Measurements from ENCODE around the gene FRK. TPM values are rescaled to one million over a fixed set of nuclear protein-coding genes. Genes with fewer than 3 reads are reported as not detected.
"Not testable (repeated sequence)": the region's sequence is repeated elsewhere in the genome, so short reads cannot be mapped to it uniquely, and the experiment has no call there.

FRK gene
- total RNA-seq, 2 donors from 2014 or later, result 0.02 to 0.12 TPM

DNA sequence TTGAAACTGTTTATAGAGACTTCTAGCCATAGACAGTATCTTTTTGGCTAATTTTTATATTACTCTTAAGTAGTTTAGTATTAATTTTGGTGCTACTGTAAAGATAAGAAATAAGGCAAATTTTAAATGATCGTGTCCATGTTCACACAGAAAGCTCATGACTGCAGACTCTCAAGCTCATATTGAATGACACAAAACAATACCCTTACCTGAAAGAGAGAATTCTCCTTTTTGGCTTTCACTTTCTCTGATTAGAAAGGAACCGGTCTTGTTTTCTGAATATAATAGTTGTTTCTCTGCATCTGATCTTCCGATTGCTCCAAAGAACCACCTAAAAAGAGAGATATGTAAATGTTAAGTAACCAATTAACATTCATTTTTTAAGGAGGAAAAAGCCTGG lies 57.0 kb downstream of the FRK start:
- no peak for DNase-seq (ENCODE audit: low spot score in 2 of 2)
- peak in 1 of 2 donors; percentile 52 for ATAC-seq
- no peaks in the 10 kb centered on the region for H3K9me3 Mint-ChIP-seq
- H3K27ac Mint-ChIP-seq, result no peak overlapping the region
- no peaks in the 10 kb centered on the region for H3K36me3 Mint-ChIP-seq

DNA sequence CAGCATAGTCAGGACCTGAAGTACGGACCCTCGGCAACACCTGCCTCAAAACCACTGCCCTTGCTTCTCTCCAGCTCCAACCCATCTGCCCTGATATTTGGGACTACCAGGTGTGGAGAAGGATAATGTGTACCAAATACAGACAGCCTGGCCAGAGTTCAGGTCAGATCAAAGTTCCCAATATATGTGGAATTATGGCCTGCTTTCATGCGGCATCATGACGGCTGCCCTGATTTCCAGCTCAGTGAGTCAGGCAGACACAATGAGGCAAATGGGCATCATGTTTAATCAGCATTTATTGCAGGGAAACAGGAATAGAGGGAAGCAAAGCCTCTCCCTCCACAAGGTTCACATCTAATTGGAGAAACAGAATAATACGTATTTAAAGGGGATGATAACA lies 57.9 kb downstream of the FRK start:
- Mint-ChIP-seq H3K9me3 (no peaks in the 10 kb centered on the region), H3K27ac (no peak overlapping the region), H3K36me3 (no peaks in the 10 kb centered on the region)
- ATAC-seq (no peak), DNase-seq (ENCODE audit: low spot score in 2 of 2) (no peak)

DNA sequence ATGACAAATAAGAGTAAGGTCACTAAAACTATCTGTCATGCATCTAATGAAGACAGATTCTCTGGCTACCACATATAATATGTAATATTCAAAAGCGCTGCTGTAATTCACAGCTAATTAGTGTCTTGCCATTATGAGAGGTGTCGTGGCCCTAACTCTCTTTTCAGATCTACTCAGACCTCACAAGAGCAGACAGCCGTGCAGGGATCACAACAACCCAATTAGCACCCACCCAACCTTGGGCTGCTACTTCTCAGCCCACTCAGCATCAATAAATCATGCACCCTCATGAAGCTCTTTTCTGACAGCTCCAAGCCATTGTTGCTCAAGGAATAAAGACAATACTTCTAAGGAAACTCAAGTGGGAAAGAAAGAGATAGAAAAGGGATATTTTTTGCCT lies 61.5 kb downstream of the FRK start:
- no peaks in the 10 kb centered on the region for H3K9me3 Mint-ChIP-seq
- DNase-seq (ENCODE audit: low spot score in 2 of 2) (no peak), ATAC-seq (no peak)
- no peaks in the 10 kb centered on the region for H3K36me3 Mint-ChIP-seq
- no peak overlapping the region for H3K27ac Mint-ChIP-seq

DNA sequence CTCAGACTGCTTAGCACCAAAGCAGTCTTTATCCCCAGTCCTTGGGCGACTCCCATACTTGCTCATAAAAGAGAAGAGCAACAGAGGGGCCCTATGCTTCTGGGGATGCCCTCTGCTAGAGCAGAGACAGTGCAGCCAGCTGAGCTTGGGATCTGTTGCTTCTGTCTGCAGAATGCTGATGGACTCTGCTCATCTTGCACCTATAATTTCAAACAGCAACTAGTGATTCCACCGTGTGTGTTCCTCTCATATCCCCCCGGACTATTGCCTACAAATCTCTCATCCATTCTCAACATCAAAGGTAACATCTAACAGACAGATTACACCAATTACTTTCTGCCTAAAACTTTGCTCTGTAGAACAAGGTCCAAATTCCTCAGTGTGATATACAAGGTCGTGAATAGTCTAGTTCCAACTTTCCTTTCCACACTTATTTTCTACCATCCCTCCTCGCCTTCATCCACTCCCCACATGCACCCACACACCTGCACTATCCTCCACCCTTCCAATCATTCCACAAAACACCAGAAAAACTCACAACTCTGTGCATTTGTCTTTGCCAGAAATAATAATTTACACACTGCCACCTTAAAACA lies 62.6 kb downstream of the FRK start:
- Mint-ChIP-seq H3K27ac (no peak overlapping the region), H3K36me3 (no peaks in the 10 kb centered on the region), H3K9me3 (no peaks in the 10 kb centered on the region)
- ATAC-seq, result no peak
- no peak for DNase-seq (ENCODE audit: low spot score in 2 of 2)

DNA sequence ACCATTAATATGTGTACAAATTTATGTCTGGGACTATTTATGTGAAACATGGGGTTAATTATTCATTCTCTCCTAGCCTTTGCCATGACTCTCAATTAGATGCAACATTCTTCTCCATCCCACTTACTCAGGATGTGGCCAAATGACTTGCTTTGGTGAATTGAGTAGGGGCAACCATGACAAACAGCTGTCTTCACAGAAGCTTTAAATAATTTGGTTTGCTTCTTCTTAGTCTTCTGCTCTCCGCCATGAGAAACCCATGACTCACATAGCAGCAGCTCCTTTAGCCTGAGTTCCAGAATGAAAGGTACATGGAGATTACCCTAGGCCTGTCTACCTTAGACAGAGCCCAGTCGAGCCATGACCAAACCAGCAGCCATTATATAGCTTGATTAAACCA lies 74.7 kb downstream of the FRK start:
- ATAC-seq (no peak), DNase-seq (ENCODE audit: low spot score in 2 of 2) (no peak)
- H3K27ac Mint-ChIP-seq, result no peak overlapping the region
- no peaks in the 10 kb centered on the region for H3K36me3 Mint-ChIP-seq
- H3K9me3 Mint-ChIP-seq, result peaks cover 0 to 9% of the 10 kb centered on the region in 2 donors

DNA sequence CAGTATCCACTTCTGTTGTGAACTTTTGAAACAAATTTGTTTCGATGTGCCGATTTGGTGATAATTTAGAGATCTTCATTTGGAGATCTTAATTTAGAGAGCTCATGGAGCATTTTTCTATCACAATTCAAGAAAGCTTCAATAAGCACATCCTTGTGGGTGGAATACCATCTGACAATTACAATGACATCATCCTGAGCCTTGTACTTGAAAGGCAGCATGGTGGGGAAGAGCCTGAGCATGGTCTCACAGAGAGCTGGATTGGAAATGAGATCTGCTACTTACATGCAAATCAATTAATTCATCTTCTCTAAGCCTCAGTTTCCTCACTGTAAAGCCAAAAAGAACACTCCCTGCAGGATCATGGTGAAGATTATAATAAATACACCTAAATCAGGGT lies 75.9 kb downstream of the FRK start:
- Mint-ChIP-seq H3K27ac (no peak overlapping the region), H3K9me3 (peaks cover 0 to under 1% of the 10 kb centered on the region in 2 donors), H3K36me3 (no peaks in the 10 kb centered on the region)
- DNase-seq (ENCODE audit: low spot score in 2 of 2) (no peak), ATAC-seq (no peak)

DNA sequence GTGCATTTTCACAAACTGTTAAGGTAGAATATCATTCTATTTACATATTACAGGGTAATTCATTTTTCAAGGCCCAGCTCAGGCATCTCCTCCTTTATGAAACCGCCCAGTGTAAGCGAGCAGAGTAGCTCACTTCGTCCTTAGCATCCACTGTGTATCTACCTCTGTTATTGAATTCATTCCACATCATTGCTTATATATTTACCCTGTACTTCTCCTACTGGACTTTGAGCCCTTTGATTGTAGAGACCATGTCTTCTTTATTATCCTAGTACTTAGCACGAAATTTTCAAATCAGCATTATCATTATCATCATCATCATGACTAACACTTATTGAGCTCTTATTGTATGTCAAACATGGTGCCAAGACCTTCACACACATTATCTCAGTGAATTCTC lies 76.7 kb downstream of the FRK start:
- Mint-ChIP-seq H3K9me3 (no peaks in the 10 kb centered on the region), H3K27ac (no peak overlapping the region), H3K36me3 (no peaks in the 10 kb centered on the region)
- no peak for DNase-seq (ENCODE audit: low spot score in 2 of 2)
- no peak for ATAC-seq

DNA sequence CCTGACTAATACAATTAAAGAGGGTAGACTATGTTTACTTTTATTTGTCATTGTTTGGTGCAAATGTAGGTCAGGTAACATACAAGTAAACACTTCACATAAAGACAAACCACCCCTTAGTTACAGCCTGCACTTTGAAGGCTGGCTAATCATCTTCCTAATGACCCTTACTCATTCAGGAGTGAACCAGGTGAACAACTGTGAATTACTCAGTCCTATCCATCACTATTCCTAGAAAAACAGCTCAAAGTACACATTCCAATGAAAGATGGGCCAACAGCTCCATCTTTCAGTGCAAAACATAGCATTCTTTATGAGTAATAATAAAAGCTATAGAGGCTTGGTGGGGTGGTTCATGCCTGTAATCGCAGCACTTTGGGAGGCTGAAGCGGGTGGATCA lies 78.2 kb downstream of the FRK start:
- no peaks in the 10 kb centered on the region for H3K36me3 Mint-ChIP-seq

DNA sequence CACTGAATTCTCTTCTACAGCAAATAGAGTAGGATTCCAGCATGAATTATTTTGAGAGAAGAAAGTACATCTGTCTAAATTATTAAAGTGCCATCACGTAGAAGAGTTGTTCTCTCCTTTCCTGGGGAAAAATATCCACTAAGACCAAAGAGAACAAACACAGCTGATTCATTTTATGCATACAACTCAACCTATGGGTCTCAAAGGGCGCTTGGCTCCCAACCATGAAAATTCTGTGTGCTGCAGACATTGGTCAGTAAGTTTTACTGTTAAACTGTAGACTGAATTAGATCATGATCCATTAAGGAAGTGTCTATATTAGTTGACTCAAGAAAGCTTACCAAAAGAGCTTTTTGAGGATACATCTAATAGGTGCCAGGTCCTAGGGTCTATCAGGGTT lies 83.5 kb downstream of the FRK start:
- no peak for ATAC-seq
- no peak overlapping the region for H3K27ac Mint-ChIP-seq
- no peak for DNase-seq (ENCODE audit: low spot score in 2 of 2)

More for the DNA sequence above, 78.2 kb downstream of the FRK start:
- no peak for DNase-seq (ENCODE audit: low spot score in 2 of 2)
- no peak for ATAC-seq
- H3K27ac Mint-ChIP-seq, result no peak overlapping the region
- H3K9me3 Mint-ChIP-seq, result no peaks in the 10 kb centered on the region

DNA sequence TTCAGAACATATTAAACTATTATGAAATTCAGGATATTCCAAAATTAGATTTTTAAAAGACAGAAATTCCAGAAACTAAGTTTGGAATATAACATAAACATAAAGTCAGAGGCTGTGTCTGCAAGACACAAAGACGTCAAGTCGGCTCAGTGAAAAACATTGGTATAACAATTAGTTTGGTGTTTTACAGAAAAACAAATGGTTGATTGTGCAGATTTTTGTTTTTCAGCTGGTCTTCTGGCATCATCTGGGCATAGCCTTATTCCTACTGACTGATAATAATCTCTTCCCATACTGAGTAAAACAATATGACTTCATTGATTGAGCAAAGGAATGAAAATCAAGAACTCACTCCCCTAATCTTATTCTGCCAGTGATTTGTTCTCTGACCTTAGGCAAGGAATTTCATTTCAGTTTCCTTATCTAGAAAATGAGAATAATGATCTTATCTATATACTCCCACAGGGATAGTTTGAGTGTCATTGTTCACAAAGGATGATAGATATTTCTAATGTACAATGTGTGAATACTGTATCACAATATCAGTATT lies 84.3 kb downstream of the FRK start:
- Mint-ChIP-seq H3K36me3 (no peaks in the 10 kb centered on the region), H3K9me3 (no peaks in the 10 kb centered on the region), H3K27ac (no peak overlapping the region)
- no peak for DNase-seq (ENCODE audit: low spot score in 2 of 2)
- no peak for ATAC-seq

More for the DNA sequence above, 83.5 kb downstream of the FRK start:
- Mint-ChIP-seq H3K9me3 (no peaks in the 10 kb centered on the region), H3K36me3 (no peaks in the 10 kb centered on the region)

DNA sequence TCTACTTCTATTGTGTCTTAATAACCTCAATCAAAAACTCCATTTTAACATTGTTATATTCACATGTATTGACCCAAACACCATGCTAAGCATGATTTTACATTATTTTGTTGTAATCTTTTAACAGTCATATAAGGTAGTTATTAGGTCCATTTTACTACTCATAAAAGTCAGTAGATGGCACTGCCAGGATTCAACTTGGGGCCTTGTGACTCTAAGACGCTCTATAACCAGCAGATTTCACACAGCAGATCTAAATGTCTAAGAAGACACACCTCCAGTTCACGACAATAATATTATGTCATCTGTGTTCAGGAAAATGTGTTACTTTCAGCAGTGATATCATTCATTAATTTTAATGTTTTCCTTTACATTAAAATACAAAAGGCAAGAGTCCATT lies 88.0 kb downstream of the FRK start:
- no peaks in the 10 kb centered on the region for H3K9me3 Mint-ChIP-seq
- ATAC-seq (no peak), DNase-seq (ENCODE audit: low spot score in 2 of 2) (no peak)
- no peaks in the 10 kb centered on the region for H3K36me3 Mint-ChIP-seq
- no peak overlapping the region for H3K27ac Mint-ChIP-seq

DNA sequence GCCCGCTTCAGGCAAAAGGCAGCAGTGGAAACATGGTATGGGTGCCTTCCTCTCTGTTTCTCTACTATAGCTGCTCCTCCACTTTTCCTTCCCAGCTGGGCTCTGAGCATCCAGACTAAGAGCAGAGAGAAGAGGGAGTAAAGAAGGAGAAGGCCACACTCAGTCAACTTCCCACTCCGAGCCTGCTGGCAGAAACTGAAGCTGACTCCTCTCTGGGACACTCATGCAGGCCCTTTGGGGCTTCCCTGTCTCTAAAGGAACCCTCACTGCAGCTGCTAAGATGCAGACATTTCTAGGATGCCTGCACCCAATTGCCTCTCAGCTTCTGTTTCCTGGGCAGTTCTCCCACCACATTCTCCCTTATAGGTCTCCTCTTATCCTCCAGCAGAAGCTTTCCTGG lies 88.9 kb downstream of the FRK start:
- DNase-seq (ENCODE audit: low spot score in 2 of 2) (no peak), ATAC-seq (no peak)
- Mint-ChIP-seq H3K27ac (no peak overlapping the region), H3K36me3 (no peaks in the 10 kb centered on the region), H3K9me3 (no peaks in the 10 kb centered on the region)

DNA sequence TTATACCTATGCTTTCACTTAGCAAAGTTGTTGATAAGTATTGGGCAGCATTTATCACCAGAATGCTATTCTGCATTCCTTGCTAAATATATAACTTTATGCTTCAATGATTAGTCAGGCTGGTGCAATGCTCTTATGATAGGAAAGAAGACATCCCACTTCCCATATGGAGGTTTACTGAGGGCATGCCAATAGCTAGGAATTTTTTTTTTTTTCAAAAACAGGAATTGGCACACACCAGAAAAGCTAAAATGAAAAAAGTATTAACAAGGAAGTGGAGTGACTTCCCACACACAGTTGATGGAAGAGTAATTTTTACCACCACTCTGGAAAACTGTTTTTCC lies 90.8 kb downstream of the FRK start:
- DNase-seq (ENCODE audit: low spot score in 2 of 2), result no peak

DNA sequence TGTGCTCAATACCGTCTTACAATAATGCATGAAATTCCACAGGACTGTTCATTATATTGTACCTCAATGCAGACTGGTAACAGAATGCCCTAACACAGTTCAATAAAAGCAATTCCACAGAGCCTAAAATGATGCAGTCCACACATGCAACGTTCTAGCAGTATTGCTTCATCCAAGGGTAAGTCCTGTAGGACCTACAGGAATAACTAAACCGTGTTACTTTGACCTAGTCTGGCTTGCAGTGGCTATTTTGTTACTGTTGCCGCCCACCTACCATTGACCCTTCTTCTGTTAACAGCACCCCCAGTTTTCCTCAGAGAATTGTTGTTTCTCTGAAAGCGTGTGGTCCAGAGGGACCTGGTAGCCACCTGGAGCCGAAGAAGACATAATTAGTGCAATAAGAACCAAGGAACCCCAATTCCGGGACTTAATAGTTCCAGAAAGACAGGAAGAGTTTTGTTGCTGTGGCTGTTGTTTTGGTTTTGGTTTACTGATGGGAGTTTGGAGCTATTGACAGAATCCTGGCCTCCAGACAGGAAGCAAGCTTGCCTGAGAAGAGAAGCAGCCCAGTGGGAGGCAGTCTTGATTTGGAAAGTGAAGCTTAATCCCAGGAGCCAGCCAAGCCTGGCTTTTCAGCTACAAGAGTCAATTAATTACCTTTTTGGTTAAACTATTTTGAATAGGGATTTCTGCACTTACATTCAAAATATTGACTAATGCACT lies 91.3 kb downstream of the FRK start:
- no peak for DNase-seq (ENCODE audit: low spot score in 2 of 2)

More for the DNA sequence above, 90.8 kb downstream of the FRK start:
- no peak overlapping the region for H3K27ac Mint-ChIP-seq
- no peaks in the 10 kb centered on the region for H3K9me3 Mint-ChIP-seq
- ATAC-seq, result no peak
- H3K36me3 Mint-ChIP-seq, result no peaks in the 10 kb centered on the region

DNA sequence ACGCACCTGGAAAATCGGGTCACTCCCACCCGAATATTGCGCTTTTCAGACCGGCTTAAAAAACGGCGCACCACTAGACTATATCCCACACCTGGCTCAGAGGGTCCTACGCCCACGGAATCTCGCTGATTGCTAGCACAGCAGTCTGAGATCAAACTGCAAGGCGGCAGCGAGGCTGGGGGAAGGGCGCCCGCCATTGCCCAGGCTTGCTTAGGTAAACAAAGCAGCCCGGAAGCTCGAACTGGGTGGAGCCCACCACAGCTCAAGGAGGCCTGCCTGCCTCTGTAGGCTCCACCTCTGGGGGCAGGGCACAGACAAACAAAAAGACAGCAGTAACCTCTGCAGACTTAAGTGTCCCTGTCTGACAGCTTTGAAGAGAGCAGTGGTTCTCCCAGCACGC lies 100.4 kb downstream of the FRK start:
- not testable (repeated sequence) for ATAC-seq; DNase-seq (ENCODE audit: low spot score in 2 of 2); H3K9me3 Mint-ChIP-seq; H3K36me3 Mint-ChIP-seq; H3K27ac Mint-ChIP-seq

More for the DNA sequence above, 91.3 kb downstream of the FRK start:
- H3K36me3 Mint-ChIP-seq, result no peaks in the 10 kb centered on the region
- ATAC-seq, result no peak
- no peaks in the 10 kb centered on the region for H3K9me3 Mint-ChIP-seq
- H3K27ac Mint-ChIP-seq, result no peak overlapping the region

DNA sequence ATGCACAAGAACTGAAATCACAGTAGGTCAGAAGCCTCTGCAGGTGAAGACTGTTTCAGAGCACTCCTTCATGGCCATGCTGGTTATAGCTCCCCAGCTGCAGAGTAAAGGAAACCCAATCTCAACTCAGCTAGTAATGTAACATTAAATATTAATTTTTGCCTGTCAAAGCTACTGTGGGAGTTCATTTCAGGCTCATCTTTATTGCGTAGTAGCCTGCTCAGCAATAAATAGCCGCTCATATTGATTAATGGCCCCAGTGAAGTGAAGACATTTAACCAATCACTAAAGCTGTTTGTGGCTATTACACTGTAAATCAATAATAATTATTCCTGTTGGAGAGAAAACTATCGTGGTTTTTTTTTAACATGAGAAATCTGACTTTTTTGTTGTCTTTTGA lies 101.7 kb downstream of the FRK start:
- H3K27ac Mint-ChIP-seq, result no peak overlapping the region
- no peak for DNase-seq (ENCODE audit: low spot score in 2 of 2)
- no peak for ATAC-seq
- H3K9me3 Mint-ChIP-seq, result no peaks in the 10 kb centered on the region
- no peaks in the 10 kb centered on the region for H3K36me3 Mint-ChIP-seq

DNA sequence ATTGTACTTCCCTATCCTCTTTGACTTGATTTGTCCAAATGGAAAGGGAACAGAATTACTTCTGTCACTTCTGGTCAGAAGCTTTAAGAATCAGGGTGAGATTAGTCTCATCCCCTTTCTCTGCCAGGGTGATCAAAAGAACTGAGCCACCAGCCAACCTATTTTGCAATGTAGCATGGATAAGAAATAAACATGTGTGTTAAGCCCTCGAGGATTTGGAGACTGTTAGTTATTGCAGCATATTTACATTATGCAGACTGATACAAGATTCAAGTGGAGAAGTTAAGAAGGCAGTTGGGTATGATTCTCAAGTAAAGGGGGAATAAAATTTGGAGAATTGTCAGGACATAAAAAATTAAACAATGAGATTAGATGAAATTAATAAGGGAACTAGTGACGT lies 106.0 kb downstream of the FRK start:
- ATAC-seq, result no peak
- DNase-seq (ENCODE audit: low spot score in 2 of 2), result no peak
- no peak overlapping the region for H3K27ac Mint-ChIP-seq
- H3K9me3 Mint-ChIP-seq, result no peaks in the 10 kb centered on the region
- H3K36me3 Mint-ChIP-seq, result no peaks in the 10 kb centered on the region

DNA sequence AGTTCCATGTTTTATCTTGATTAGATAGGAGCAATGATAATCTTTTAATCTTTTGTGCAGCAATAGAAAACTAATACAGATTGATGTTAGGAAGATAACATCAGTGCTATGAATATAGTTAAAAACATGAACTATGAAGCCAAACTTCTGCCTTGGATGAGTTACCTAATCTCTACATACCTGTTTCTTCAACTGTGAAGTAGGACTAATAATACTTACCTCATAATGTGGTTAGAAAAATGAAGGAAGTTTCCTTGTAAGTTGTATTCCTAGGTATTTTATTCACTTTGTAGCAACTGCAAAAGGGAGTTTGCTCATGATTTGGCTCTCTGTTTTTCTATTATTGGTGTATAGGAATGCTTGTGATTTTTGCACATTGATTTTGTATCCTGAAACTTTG lies 111.9 kb downstream of the FRK start:
- no peaks in the 10 kb centered on the region for H3K36me3 Mint-ChIP-seq
- H3K9me3 Mint-ChIP-seq, result peaks cover 0 to 5% of the 10 kb centered on the region in 2 donors
- DNase-seq (ENCODE audit: low spot score in 2 of 2) (no peak), ATAC-seq (no peak)
- H3K27ac Mint-ChIP-seq, result no peak overlapping the region

All from activated naive CD4-positive, alpha-beta T cell treated with anti-CD3 and anti-CD28 coated beads, Interleukin-2, amount 50 U/mL, for 72 hours (primary cell).